ENCODE data around the gene LRWD1. TPM values are rescaled to one million over a fixed set of nuclear protein-coding genes. Genes with fewer than 3 reads are reported as not detected.

Gene LRWD1
- total and polyA plus RNA-seq, 7 donors, result 7.2 to 19.4 (median 13.4) TPM

DNA sequence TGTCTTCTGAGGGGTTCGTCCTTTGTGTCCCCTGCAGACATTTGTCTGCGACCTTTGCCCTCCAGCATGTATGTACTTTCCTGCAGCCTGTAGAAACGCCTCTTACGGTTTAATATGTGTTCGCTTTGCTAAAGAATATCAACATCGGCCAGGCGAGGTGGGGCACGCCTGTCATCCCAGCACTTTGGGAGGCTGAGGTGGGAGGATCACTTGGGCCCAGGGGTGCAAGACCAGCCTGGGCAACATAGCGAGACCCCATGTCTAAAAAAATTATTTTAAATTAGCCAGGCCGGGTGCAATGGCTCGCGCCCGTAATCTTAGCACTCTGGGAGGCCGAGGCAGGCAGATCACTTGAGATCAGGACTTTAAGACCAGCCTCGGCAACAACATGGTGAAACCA lies 15.6 kb upstream of the LRWD1 start:
- intact Hi-C loops (cut with DNase I), result no loop called here
- Histone ChIP-seq H3K36me3 (peaks cover 0 to 13% (median 6%) of the 10 kb centered on the region in 4 donors), H3K9me3 (no peaks in the 10 kb centered on the region), H3K27ac (no peak overlapping the region), H3K4me1 (no peaks in the 10 kb centered on the region), H3K4me3 (no peak overlapping the region), H3K27me3 (no peaks in the 10 kb centered on the region)
- no peak for DNase-seq
- TF ChIP-seq EP300 (IDR thresholded peaks at IDR 0.05), result no peak
- TF ChIP-seq, protein P1, sequence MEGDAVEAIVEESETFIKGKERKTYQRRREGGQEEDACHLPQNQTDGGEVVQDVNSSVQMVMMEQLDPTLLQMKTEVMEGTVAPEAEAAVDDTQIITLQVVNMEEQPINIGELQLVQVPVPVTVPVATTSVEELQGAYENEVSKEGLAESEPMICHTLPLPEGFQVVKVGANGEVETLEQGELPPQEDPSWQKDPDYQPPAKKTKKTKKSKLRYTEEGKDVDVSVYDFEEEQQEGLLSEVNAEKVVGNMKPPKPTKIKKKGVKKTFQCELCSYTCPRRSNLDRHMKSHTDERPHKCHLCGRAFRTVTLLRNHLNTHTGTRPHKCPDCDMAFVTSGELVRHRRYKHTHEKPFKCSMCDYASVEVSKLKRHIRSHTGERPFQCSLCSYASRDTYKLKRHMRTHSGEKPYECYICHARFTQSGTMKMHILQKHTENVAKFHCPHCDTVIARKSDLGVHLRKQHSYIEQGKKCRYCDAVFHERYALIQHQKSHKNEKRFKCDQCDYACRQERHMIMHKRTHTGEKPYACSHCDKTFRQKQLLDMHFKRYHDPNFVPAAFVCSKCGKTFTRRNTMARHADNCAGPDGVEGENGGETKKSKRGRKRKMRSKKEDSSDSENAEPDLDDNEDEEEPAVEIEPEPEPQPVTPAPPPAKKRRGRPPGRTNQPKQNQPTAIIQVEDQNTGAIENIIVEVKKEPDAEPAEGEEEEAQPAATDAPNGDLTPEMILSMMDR (IDR thresholded peaks at IDR 0.05), result no peak
- no peak for TF ChIP-seq POLR2AphosphoS5 (IDR thresholded peaks at IDR 0.05)
- TF ChIP-seq POLR2A (IDR thresholded peaks at IDR 0.05), result no peak
- WGBS, 2 donors, result 75 to 94% methylated on average over 15 of the region's 15 CpGs

DNA sequence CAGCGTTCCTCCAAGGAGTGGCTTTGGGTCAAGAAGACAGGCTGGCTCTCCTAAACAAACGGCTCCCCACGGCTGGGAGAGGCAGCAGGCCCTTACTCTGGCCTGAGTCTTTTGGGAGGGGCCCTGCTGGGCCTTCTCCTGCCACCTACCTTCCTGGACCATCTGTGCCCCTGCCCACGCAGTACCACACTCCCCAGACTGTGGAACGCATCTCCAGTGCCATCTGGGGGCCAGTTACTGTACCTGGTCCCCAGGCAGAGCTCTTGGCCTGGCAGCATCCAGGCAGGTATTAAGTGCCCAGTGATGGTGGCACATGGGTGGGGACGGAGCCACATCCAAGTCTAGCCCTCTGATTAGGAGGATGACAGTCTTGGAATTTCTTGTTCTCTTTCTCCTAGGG lies 14.5 kb upstream of the LRWD1 start:
- Histone ChIP-seq H3K9me3 (no peaks in the 10 kb centered on the region), H3K4me3 (no peak overlapping the region), H3K27ac (no peak overlapping the region), H3K27me3 (no peaks in the 10 kb centered on the region), H3K36me3 (peaks cover 0 to 13% (median 6%) of the 10 kb centered on the region in 4 donors), H3K4me1 (no peaks in the 10 kb centered on the region)
- DNase-seq, result no peak
- TF ChIP-seq EP300 (IDR thresholded peaks at IDR 0.05), result no peak
- TF ChIP-seq POLR2A (IDR thresholded peaks at IDR 0.05), result no peak
- TF ChIP-seq, protein P1 (IDR thresholded peaks at IDR 0.05), result no peak
- no peak for TF ChIP-seq POLR2AphosphoS5 (IDR thresholded peaks at IDR 0.05)
- 61 to 71% methylated on average over 6 of the region's 6 CpGs for WGBS, 2 donors
- intact Hi-C loops (cut with DNase I), result no loop called here

DNA sequence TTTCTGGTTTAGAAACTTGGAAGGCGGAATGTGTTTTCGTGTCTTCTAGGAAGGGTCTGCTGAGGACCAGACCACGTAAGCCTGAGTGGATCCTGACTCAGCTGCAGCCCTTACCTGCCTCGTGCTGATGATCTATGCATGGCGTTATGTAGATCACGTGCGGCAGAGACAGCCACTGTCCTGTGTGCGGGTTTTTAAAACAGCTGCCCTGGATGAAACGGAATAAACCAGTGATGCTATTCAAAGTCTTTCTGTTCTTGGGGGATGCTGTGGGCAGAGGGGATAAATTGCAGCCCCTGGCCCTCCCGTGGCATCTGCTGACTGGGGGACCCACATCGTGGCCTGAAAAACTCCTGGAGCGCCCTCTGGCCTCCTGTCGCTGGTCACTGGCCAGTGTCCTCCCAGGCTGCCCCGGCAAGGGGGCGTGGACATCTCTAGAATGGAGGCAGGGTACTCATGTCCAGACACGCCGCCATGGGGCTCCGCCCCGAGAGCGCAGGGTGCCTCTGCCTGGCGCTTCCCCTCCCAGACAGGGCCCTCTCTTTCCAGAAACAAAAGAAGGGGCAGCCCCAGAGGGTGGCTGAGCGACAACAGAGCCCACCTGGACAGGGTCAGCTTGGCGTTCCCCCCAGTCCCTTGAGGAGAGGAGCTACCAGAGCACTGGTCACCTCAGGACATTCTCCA lies 13.3 kb upstream of the LRWD1 start:
- Histone ChIP-seq H3K36me3 (peaks cover 0 to 23% (median 12%) of the 10 kb centered on the region in 4 donors), H3K27me3 (no peaks in the 10 kb centered on the region), H3K4me3 (no peak overlapping the region), H3K9me3 (no peaks in the 10 kb centered on the region), H3K4me1 (no peaks in the 10 kb centered on the region), H3K27ac (no peak overlapping the region)
- no peak for DNase-seq
- intact Hi-C loops (cut with DNase I), result no loop called here
- no peak for TF ChIP-seq EP300 (IDR thresholded peaks at IDR 0.05)
- TF ChIP-seq POLR2A (IDR thresholded peaks at IDR 0.05), result no peak
- no peak for TF ChIP-seq POLR2AphosphoS5 (IDR thresholded peaks at IDR 0.05)
- TF ChIP-seq, protein P1 (IDR thresholded peaks at IDR 0.05), result no peak
- WGBS, 2 donors, result 39 to 62% methylated on average over 23 of the region's 23 CpGs

DNA sequence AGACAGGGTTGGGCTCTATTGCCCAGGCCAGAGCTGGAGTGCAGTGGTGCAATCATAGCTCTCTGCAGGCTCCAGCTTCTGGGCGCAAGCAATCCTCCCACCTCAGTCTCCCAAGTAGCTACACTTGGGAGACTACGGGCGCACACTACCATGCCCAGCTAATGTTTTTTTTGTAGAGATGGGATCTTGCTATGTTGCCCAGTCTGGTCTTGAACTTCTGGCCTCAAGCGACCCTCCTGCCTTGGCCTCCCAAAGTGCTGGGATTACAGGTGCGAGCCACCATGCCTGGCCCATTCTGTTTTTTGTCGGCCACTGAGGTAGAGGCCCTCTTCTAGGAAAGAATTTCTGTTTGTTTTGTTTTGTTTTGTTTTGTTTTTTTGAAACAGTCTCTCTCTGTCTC lies 12.3 kb upstream of the LRWD1 start:
- H3K9me3 ChIP-seq, result no peaks in the 10 kb centered on the region
- H3K4me3 ChIP-seq, result no peak overlapping the region
- no peaks in the 10 kb centered on the region for H3K4me1 ChIP-seq
- TF ChIP-seq EP300 (IDR thresholded peaks at IDR 0.05) (no peak), POLR2A (IDR thresholded peaks at IDR 0.05) (no peak), POLR2AphosphoS5 (IDR thresholded peaks at IDR 0.05) (no peak)
- TF ChIP-seq, protein P1 (IDR thresholded peaks at IDR 0.05), result no peak
- DNase-seq, result no peak
- intact Hi-C loops (cut with DNase I), result no loop called here
- no peak overlapping the region for H3K27ac ChIP-seq
- no peaks in the 10 kb centered on the region for H3K27me3 ChIP-seq
- H3K36me3 ChIP-seq, result peaks cover 4 to 23% (median 16%) of the 10 kb centered on the region in 4 donors
- WGBS, 2 donors, result 88 to 89% methylated on average over 6 of the region's 6 CpGs

DNA sequence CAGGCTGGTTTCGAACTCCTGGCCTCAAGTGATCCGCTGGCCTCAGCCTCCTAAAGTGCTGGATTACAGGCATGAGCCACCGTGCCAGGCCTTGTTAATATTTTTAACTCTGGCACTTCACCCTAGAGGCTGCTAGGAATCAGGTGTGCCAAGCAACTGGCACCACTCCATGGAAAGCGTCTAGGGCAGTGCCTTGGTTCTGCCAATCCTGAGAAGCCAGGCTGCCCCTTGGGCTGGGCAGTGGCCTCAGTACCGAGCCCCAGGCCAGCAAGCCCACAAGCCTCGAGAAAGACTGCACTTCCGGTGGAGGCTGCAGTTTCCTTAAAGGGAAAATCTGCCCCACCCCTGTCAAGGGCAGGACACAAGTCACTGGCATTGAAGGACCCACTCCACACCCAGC lies 11.5 kb upstream of the LRWD1 start:
- H3K36me3 ChIP-seq, result peaks cover 7 to 30% (median 22%) of the 10 kb centered on the region in 4 donors
- H3K27ac ChIP-seq, result no peak overlapping the region
- intact Hi-C loops (cut with DNase I), result no loop called here
- no peak overlapping the region for H3K4me3 ChIP-seq
- TF ChIP-seq POLR2AphosphoS5 (IDR thresholded peaks at IDR 0.05) (no peak), POLR2A (IDR thresholded peaks at IDR 0.05) (no peak), EP300 (IDR thresholded peaks at IDR 0.05) (no peak)
- TF ChIP-seq, protein P1 (IDR thresholded peaks at IDR 0.05), result no peak
- no peaks in the 10 kb centered on the region for H3K27me3 ChIP-seq
- no peaks in the 10 kb centered on the region for H3K9me3 ChIP-seq
- WGBS, 2 donors, result 73 to 87% methylated on average over 7 of the region's 7 CpGs
- no peak for DNase-seq
- H3K4me1 ChIP-seq, result no peaks in the 10 kb centered on the region

Data from sigmoid colon (tissue), 7 donors.